NOMO-1 treated with DMSO at 0.1 percent for 48 hours (cell line): ENCODE data around the gene INTS12.
"Not testable (repeated sequence)": the region's sequence is repeated elsewhere in the genome, so short reads cannot be mapped to it uniquely, and the experiment has no call there.

ENCODE experiments used
- DNase-seq: peaks from one replicate; lab custom pipeline; 2025; ENCODE audit not compliant: unreplicated experiment; lab: John Stamatoyannopoulos, UW

The INTS12 gene

GRCh38 chr4:105708181-105709080, at the start of gene INTS12, which contains the start of gene GSTCD:
INTS12 (minus strand) TSS chr4:105708689; CDS start chr4:105700005, 8,684 bp downstream.
GSTCD (plus strand) TSS chr4:105708784; CDS start chr4:105717614, 8,830 bp downstream.
- peak; percentile 88 for DNase-seq

- DNase-seq, result no peak
These were observed 46.9 kb upstream of the INTS12 start for GRCh38 chr4:105755375-105755774.

DNA sequence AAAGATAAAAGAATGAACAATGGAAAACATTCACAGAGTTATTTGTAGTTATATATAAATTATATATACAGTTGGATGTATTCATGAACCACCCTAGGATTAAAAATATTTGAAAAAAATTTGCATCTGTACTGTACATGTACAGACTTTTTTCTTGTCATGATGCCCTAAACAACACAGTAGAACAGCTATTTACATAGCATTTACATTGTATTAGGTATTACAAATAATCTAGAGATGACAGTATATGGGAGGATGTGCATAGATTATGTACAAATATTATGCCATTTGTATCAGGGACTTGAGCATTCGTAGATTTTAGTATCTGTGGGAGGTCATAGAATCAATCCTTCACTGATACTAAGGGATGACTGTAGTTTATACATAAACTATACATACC, 44.9 kb upstream of the INTS12 start:
- no peak for DNase-seq

DNA sequence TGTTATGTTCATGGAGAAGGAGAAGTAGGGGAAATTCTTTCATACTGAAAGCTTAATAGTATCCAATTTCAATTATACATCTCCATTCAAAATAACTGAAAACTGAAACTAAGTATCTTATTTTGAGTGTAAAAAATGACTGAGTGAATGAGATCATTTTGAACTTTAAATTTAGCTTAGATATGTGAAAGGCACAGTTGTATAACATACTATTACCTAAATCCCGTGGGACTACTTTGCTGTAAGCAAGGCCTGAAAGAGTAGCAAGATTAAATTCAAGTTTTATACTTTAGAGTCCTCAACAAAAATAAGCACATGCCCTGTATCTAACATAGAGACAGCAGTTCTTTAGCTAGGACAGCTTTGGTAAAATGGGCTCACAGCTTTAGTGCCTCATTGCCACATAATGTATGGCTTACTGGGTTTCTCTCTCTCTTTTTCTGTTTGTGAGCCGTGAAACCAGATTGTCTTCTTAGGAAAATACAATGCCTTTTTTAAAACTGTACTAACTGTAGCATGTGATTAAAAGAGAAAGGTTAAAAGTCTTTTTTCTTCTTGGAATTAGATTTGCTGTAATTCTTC, 43.3 kb upstream of the INTS12 start:
- no peak for DNase-seq

- DNase-seq, result no peak
These were observed 39.7 kb upstream of the INTS12 start for GRCh38 chr4:105748222-105748621.

- no peak for DNase-seq
These were observed 33.1 kb upstream of the INTS12 start for GRCh38 chr4:105741548-105741947.

DNA sequence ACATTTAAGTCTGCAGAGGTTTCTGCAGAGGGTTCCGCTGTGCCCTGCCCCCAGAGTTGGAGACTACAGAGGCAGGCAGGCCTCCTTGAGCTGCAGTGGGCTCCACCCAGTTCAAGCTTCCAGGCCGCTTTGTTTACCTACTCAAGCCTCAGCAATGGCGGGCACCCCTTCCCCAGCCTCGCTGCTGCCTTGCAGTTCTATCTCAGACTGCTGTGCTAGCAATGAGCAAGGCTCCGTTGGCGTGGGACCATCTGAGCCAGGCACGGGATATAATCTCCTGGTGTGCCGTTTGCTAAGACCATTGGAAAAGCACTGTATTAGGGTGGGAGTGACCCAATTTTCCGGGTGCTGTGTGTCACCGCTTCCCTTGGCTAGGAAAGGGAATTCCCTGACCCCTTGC, 26.7 kb upstream of the INTS12 start:
- not testable (repeated sequence) for DNase-seq

DNA sequence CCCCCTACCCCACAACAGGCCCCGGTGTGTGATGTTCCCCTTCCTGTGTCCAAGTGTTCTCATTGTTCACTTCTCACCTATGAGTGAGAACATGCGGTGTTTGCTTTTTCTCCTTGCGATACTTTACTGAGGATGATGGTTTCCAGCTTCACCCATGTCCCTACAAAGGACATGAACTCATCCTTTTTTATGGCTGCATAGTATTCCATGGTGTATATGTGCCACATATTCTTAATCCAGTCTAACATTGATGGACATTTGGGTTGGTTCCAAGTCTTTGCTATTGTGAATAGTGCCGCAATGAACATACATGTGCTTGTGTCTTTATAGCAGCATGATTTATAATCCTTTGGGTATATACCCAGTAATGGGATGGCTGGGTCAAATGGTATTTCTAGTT, 21.4 kb upstream of the INTS12 start:
- DNase-seq, result not testable (repeated sequence)

DNA sequence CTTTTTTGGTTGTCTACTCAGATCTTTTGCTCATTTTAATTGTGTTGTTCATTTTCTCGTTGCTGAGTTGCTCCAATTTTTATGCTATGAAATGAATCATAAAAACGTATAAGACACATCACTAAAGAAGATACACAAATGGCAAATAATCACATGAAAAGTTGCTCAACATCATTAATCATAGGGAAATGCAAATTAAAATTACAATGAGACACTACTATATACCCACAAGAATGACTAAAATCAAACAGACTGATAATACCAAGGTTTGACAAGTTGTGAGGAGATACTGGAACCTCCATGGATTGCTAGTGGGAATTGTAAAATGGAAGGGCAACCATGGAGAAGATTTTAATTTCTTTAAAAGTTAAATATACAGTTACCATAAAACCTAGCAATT, 17.1 kb upstream of the INTS12 start:
- DNase-seq, result no peak

DNA sequence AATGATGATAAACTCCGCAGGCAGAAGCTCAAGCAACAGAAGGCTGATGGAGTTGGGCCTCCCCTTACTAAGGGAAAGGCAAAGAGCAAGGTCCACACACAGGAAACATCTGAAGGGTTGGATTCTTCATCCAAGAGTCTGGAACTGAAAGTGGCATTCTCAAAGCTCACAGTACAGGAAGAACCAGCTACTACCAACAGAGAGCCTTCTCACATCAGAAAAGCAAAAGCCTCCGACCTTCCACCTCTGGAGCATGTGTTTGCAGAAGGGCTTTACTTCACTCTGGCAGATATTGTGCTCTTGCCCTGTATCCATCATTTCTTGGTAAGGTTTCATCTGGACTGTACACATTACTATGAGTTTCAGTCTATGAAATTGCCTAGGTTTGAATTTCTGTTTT, 10.7 kb upstream of the INTS12 start:
- DNase-seq, result no peak

GRCh38 chr4:105715692-105716278, 7.3 kb upstream of the INTS12 start:
- peak; percentile 21 for DNase-seq

DNA sequence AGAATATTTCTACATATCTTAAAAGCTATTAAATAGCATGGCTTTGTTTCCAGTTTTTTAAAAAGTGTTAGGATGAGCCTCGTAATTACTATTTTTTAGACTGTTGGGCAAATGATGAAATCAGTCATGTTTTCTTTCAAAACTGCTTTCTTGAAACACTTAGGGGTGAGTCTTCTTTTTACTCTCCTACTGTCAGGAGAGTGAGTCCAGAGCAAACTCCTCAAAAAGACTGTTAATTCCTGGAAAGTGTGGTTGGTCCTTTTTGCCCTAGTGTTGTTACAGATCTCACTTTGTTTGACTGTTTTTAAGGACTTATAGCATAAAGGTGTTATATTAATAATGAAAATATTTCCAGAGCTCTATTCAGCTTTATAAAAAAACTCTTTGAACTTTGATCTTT, 6.4 kb upstream of the INTS12 start:
- no peak for DNase-seq

- DNase-seq, result peak; percentile 80
These were observed 5.6 kb upstream of the INTS12 start for GRCh38 chr4:105714071-105714521.

DNA sequence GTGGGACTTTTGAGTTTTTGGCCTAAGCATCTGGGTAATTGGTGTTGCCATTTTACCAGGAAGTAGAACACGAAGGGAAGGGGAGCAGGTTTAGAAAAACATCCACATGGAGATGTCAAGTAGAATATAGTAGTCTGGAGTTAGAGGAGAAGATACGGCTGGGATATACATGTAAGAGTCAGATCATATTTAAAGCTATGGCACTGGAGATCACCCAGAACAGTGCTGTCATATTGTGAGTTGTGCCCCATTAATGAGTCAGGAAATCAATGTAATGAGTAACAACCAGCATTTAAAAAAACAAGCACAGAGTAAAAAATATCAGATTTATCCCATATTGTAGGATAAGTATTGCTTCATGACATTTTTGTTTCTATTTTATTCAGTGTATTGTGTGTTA, 4.3 kb upstream of the INTS12 start:
- DNase-seq, result no peak

DNA sequence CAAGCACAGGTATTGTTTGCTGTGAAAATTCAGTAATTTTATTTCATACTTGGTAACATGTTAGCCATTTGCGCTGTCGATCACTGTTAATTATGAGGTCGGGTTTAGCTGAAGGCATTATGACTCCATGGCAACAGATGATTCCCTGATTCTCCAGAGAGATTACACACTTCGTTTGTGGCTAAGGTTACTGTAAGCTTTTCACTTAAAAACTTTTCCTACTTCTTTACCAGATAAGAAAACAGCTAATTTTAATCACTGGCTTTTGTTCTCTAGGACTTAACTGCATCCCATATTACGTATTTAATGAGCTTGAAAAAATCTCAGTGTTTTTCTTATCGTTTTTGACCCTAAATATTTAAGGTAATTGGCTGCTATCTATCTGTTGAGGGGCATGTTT, 2.2 kb upstream of the INTS12 start:
- DNase-seq, result no peak

GRCh38 chr4:105710012-105710600, 1.6 kb upstream of the INTS12 start:
- no peak for DNase-seq

DNA sequence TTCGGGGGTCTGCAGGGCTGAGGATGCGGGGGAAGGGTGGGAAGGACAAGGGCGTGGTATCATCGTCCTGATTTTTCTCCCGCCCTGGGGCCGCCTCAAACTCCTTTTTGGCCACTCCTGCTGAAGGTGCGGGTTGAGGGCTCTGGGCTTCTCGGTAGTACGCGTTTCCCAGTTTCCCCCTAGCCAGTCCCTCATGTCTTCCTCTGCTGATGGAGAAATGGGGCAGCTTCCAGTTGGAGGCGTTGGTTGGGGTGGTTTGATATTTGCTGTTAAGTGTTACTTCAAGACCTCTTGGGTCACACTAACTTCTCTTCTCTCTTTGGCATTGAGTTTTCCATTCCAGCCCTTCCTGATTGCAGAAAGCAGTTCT, 577 bp upstream of the INTS12 start:
- peak; percentile 39 for DNase-seq

- no peak for DNase-seq
These were observed 708 bp downstream of the INTS12 start for GRCh38 chr4:105707782-105708180.

GRCh38 chr4:105698607-105699006, 9.9 kb downstream of the INTS12 start:
- no peak for DNase-seq

DNA sequence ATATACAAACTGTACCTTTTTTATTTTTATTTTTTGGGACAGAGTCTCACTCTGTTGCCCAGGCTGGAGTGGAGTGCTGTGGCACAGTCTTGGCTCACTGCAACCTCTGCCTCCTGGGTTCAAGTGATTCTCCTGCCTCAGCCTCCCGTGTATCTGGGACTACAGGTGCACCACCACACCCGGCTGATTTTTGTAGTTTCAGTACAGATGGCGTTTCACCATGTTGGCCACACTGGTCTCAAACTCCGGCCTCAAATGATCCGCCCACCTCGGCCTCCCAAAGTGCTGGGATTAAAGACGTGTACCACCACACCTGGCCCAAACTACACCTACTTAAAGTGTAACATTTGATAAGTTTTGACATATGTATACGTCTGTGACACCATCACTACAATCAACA, 12.7 kb downstream of the INTS12 start:
- DNase-seq, result not testable (repeated sequence)

DNA sequence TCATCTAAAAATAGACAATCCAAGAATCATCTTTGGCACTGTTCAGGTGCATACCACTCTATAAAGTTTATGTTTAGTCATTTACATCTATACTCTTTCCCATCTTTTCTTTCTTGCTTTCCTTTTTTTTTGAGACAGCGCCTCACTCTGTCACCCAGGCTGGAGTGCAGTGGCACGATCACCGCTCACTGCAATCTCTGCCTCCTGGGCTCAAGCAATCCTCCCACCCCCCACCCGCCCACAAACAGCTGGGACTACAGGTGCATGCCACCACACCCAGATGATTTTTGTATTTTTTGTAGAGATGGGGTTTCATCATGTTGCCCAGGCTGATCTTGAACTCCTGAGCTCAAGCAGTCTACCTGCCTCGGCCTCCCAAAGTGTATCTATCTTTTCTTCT, 13.7 kb downstream of the INTS12 start:
- DNase-seq, result not testable (repeated sequence)

DNA sequence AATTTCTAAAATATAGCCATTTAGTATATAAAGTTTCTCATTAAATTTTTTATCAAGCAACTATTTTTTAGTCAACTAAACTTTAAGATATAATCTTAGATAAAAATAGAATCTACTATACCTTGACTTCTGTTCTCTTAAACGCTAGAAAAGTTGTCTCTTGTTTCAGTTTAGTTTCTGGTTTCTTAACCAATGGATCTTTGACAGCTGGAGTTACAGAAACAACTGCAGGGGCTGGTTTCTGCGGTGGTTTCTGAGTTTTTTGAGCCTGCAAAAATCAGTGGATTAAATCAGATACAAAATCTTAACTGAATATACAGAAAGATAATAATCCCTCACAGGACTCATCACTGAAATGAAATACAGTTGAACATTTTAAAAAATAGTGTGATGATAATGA, 21.9 kb downstream of the INTS12 start:
- DNase-seq, result no peak
